H1 (cell line): ENCODE measurements around the gene TLR9. TPM values are rescaled to one million over a fixed set of nuclear protein-coding genes. Genes with fewer than 3 reads are reported as not detected.

Source experiments
- CTCF ChIA-PET: fragments of 300-600 bp; sonication (Branson Sonifier 250); formaldehyde crosslinking; loops from one replicate; lab custom pipeline; 2021; ENCODE audit not compliant: partially characterized antibody; lab: Charles Lee
- POLR2A ChIA-PET: fragments of 300-600 bp; sonication (Branson Sonifier 250); formaldehyde crosslinking; loops from one replicate; lab custom pipeline; 2021; ENCODE audit warnings: inconsistent platforms; ENCODE audit not compliant: partially characterized antibody; lab: Charles Lee
- DNase-seq, 2 experiments: peaks; one replicate each; pipeline versions ENCODE4 v3.0.0 to v3.0.0-alpha.2; 2010 to 2022; ENCODE audit warnings: low spot score in 2 of 2, low read depth in 1 of 2, mixed read lengths in 1 of 2
- FAIRE-seq: peaks from 2 replicates; lab custom pipeline; 2011; peaks lifted over from hg19 to GRCh38; lab: Jason Lieb, UNC
- H2AFZ ChIP-seq: 2 replicates; pipeline ENCODE4 v1.8.1; 2012; ENCODE audit warnings: low read length, inconsistent platforms
- H2AK5ac ChIP-seq: 2 replicates; pipeline ENCODE4 v1.6.1; 2013; ENCODE audit warnings: low read depth, low read length
- H2BK120ac ChIP-seq: replicated peaks from 2 replicates; pipeline ENCODE3; 2013; ENCODE audit warnings: low read depth, low read length, inconsistent platforms
- H2BK12ac ChIP-seq: 2 replicates; pipeline ENCODE4 v1.6.1; 2013; ENCODE audit warnings: low read depth, low read length
- H2BK15ac ChIP-seq: 2 replicates; pipeline ENCODE4 v1.6.1; 2013; ENCODE audit warnings: low read length
- H2BK20ac ChIP-seq: 2 replicates; pipeline ENCODE4 v1.6.1; 2013; ENCODE audit warnings: low read length
- H2BK5ac ChIP-seq: 2 replicates; pipeline ENCODE4 v1.6.1; 2013; ENCODE audit warnings: low read depth, low read length
- H3K14ac ChIP-seq: 2 replicates; pipeline ENCODE4 v1.6.1; 2013; ENCODE audit warnings: inconsistent platforms; ENCODE audit not compliant: insufficient read length
- H3K18ac ChIP-seq: 2 replicates; pipeline ENCODE4 v1.6.1; 2013; ENCODE audit warnings: low read length; ENCODE audit errors: extremely low read depth
- H3K23ac ChIP-seq: 2 replicates; pipeline ENCODE4 v1.6.1; 2013; ENCODE audit warnings: inconsistent platforms; ENCODE audit not compliant: insufficient read length
- H3K23me2 ChIP-seq: 2 replicates; pipeline ENCODE4 v1.6.1; 2013; ENCODE audit warnings: low read depth, low read length
- H3K27ac ChIP-seq: 2 replicates; pipeline ENCODE4 v1.6.1; 2011; ENCODE audit warnings: low read depth, low read length, inconsistent platforms
- H3K27me3 ChIP-seq, 4 experiments: replicated peaks in 1 of 4; 1 replicate in 1 of 4; 2 replicates in 3 of 4; pipeline versions ENCODE4 v1.6.1 to v1.8.1; 2011 to 2013; ENCODE audit warnings: low read length in 3 of 4, mild to moderate bottlenecking in 3 of 4, inconsistent platforms in 2 of 4, mixed read lengths in 2 of 4, moderate library complexity in 1 of 4; ENCODE audit not compliant: control insufficient read depth in 3 of 4, insufficient read depth in 3 of 4; ENCODE audit errors: extremely low read depth in 1 of 4
- H3K36me3 ChIP-seq, 4 experiments: 2 replicates each; pipeline versions ENCODE4 v1.6.1 to v1.8.1; 2011 to 2013; ENCODE audit warnings: mild to moderate bottlenecking in 4 of 4, low read length in 3 of 4, moderate library complexity in 2 of 4, control low read depth in 1 of 4, inconsistent platforms in 1 of 4; ENCODE audit not compliant: insufficient read depth in 4 of 4, control insufficient read depth in 2 of 4
- H3K4ac ChIP-seq: replicated peaks from 2 replicates; pipeline ENCODE3; 2013; ENCODE audit warnings: low read length, low read depth, mixed read lengths, inconsistent platforms; ENCODE audit not compliant: insufficient read length
- H3K4me1 ChIP-seq, 4 experiments: replicated peaks in 1 of 4; 1 replicate in 1 of 4; 2 replicates in 3 of 4; pipeline versions ENCODE4 v1.6.1 to v1.8.1; 2011 to 2013; ENCODE audit warnings: low read length in 3 of 4, inconsistent platforms in 2 of 4, mixed read lengths in 1 of 4; ENCODE audit not compliant: insufficient read depth in 4 of 4, control insufficient read depth in 3 of 4
- H3K4me2 ChIP-seq, 2 experiments: 2 replicates each; pipeline versions ENCODE4 v1.6.1 to v1.8.1; 2011 to 2013; ENCODE audit warnings: low read depth in 2 of 2, low read length in 2 of 2, control low read depth in 1 of 2, inconsistent platforms in 1 of 2, mild to moderate bottlenecking in 1 of 2; ENCODE audit not compliant: insufficient read depth in 1 of 2
- H3K4me3 ChIP-seq, 4 experiments: fragments of 200-600, 300-600 bp in 1 of 4; sonication (generic), shearing (Covaris generic), sonication (Bioruptor Twin) in 1 of 4; 2 replicates each; pipeline versions ENCODE4 v1.5.1 to v1.8.1; 2011 to 2016; ENCODE audit warnings: low read length in 4 of 4, low read depth in 3 of 4, control low read depth in 2 of 4, inconsistent platforms in 2 of 4, mild to moderate bottlenecking in 2 of 4, mixed read lengths in 1 of 4, moderate library complexity in 1 of 4; ENCODE audit not compliant: insufficient read depth in 2 of 4; ENCODE audit errors: extremely low read depth in 1 of 4
- H3K56ac ChIP-seq: replicated peaks from 2 replicates; pipeline ENCODE3; 2013; ENCODE audit warnings: low read depth, mild to moderate bottlenecking, mixed read lengths, low read length, inconsistent platforms; ENCODE audit not compliant: insufficient read length
- H3K79me1 ChIP-seq: 2 replicates; pipeline ENCODE4 v1.6.1; 2013; ENCODE audit warnings: low read depth, low read length, control low read depth
- H3K79me2 ChIP-seq, 2 experiments: 2 replicates each; pipeline versions ENCODE4 v1.6.1 to v1.8.1; 2012 to 2013; ENCODE audit warnings: low read length in 2 of 2, mild to moderate bottlenecking in 2 of 2, inconsistent platforms in 1 of 2; ENCODE audit not compliant: insufficient read depth in 2 of 2, control insufficient read depth in 1 of 2
- H3K9ac ChIP-seq, 4 experiments: replicated peaks in 1 of 4; 1 replicate in 1 of 4; 2 replicates in 3 of 4; pipeline versions ENCODE4 v1.6.1 to v1.8.1; 2011 to 2013; ENCODE audit warnings: low read depth in 3 of 4, low read length in 3 of 4, control low read depth in 2 of 4, mild to moderate bottlenecking in 2 of 4, moderate library complexity in 2 of 4, inconsistent platforms in 1 of 4; ENCODE audit errors: extremely low read depth in 1 of 4
- H3K9me3 ChIP-seq, 2 experiments: 2 replicates each; pipeline versions ENCODE4 v1.6.1 to v1.8.1; 2012 to 2013; ENCODE audit warnings: mild to moderate bottlenecking in 2 of 2, moderate library complexity in 2 of 2, control low read depth in 1 of 2, inconsistent platforms in 1 of 2, low read depth in 1 of 2, low read length in 1 of 2, mixed read lengths in 1 of 2; ENCODE audit not compliant: insufficient read depth in 2 of 2
- H4K20me1 ChIP-seq, 2 experiments: replicated peaks in 1 of 2; 2 replicates each; pipeline versions ENCODE3 to v1.8.1; 2011 to 2013; ENCODE audit warnings: inconsistent platforms in 2 of 2, low read length in 2 of 2, mild to moderate bottlenecking in 1 of 2; ENCODE audit not compliant: insufficient read depth in 2 of 2, control insufficient read depth in 1 of 2
- H4K5ac ChIP-seq: 2 replicates; pipeline ENCODE4 v1.6.1; 2013; ENCODE audit warnings: low read length, low read depth, mixed read lengths, inconsistent platforms; ENCODE audit not compliant: insufficient read length
- H4K8ac ChIP-seq: 2 replicates; pipeline ENCODE4 v1.8.0; 2013; ENCODE audit warnings: mild to moderate bottlenecking, moderate library complexity, low read length, inconsistent platforms; ENCODE audit not compliant: insufficient read depth; ENCODE audit errors: extremely low read depth
- H4K91ac ChIP-seq: replicated peaks from 2 replicates; pipeline ENCODE3; 2013; ENCODE audit warnings: low read length, mixed read lengths, inconsistent platforms; ENCODE audit not compliant: insufficient read length
- KDM5A ChIP-seq: fragments of 200-600 bp; IDR thresholded peaks from 2 replicates; pipeline ENCODE4 v1.7.1; 2012; ENCODE audit warnings: mild to moderate bottlenecking, low read length, inconsistent platforms, mixed read lengths
- SP1 ChIP-seq: IDR thresholded peaks from 2 replicates; pipeline ENCODE4 v1.6.1; 2011; ENCODE audit warnings: low read depth, low read length
- WGBS, 2 experiments: shearing (Covaris generic) in 1 of 2; methylation state at CpG; one replicate each; pipeline versions ENCODE4 v1.1.6 to v1.1.7; 2013 to 2015; ENCODE audit warnings: low lambda C conversion rate in 2 of 2, mixed read lengths in 2 of 2, inconsistent platforms in 1 of 2, low coverage in 1 of 2, missing lambda C conversion rate in 1 of 2; ENCODE audit not compliant: insufficient replicate concordance in 2 of 2, insufficient coverage in 1 of 2, insufficient read length in 1 of 2; ENCODE audit errors: extremely low coverage in 1 of 2, missing lambda C conversion rate in 1 of 2; 5-methylcytosine and 5-hydroxymethylcytosine counted together
- polyA plus RNA-seq, 7 experiments: library from polyadenylated mRNA; depleted of rRNA in 3 of 7; stranded (reverse) in 5 of 7; unstranded in 2 of 7; fragments of >200 nt in 5 of 7; fragments of 200-250 nt in 2 of 7; gene quantifications; 1 replicate in 5 of 7; 2 replicates in 1 of 7; 4 replicates in 1 of 7; pipeline versions ENCODE4 v1.2.1 to v1.2.3, GENCODE V29; 2011 to 2013; ENCODE audit warnings: missing spikeins in 2 of 7, mixed read lengths in 2 of 7
- total RNA-seq: library from RNA; stranded (reverse); fragmentation: NEBNext Ultra II Directional; extraction: Animal tissue kit (Norgen Biotek cat#: 25700); gene quantifications from 2 replicates; pipeline ENCODE4 v1.2.1, GENCODE V29; 2021

TLR9 gene
- total and polyA plus RNA-seq, 2 of the 8 experiments (the other 6 are each of a cell fraction or from before 2014, with no cell fraction given), result 0.05 TPM; not detected in 1

DNA sequence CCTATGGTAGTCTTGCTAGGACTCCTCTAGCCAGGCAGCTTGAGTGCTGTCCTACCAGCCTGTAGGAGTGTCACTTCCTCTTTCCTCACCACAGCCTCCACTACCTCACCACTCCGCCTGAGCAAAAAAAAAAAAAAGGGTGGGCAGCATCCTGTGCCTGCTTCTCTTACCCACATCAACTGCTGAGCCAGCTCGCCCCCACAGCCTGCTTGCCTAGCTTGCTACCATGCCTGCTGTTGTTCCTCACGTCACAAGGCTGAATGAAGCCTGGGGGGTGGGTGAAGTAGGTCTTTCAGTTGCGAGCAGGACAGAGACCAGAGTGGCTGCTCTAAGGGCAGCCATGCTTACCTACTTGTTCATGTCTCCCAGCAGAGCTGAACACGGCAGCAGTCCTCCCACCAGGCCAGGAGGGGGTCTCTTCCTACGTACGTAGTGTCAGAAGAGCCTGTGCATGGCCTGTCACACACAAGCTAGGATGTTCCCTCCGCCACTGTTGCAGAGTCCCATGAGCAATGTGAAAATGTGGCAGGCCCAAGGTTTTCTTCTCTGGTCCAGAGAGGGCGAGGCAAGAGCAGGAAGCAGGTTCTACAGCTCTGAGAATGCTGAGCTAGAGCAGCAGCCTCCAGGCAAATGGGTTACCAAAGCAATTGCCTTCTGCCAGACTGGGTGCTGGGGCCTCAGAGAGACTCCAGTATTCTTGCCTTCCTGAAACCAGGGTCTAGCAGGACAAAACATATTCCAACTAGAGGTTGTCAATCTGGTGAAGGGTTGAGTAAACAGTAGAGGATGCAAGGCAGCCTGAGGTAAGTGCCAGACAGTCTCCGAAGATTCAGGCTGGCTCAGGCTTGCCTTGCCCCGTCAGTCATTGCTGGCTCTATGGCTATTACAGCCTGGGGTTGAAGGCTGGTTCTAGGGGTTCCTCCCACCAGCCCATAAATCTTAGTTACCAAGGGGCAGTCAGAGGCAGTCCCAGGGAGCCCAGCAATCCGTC lies 28.2 kb upstream of the TLR9 start:
- Histone ChIP-seq H3K4me2 (no peak overlapping the region), H2AFZ (no peak overlapping the region), H3K9ac (no peak overlapping the region), H3K56ac (no peak overlapping the region), H3K36me3 (peaks cover 22 to 74% (median 42%) of the 10 kb centered on the region in 4 experiments), H3K23ac (no peak overlapping the region), H2BK5ac (no peak overlapping the region), H4K91ac (no peak overlapping the region), H3K4me3 (no peak overlapping the region), H2BK15ac (no peak overlapping the region), H4K20me1 (peaks cover 9 to 20% of the 10 kb centered on the region in 2 experiments), H4K5ac (no peak overlapping the region), H3K23me2 (no peaks in the 10 kb centered on the region), H3K18ac (no peak overlapping the region), H3K4ac (no peak overlapping the region), H3K79me2 (no peaks in the 10 kb centered on the region; a peak in 1 of 4 replicates), H3K9me3 (no peaks in the 10 kb centered on the region), H3K4me1 (no peaks in the 10 kb centered on the region), H3K14ac (no peak overlapping the region), H2AK5ac (no peak overlapping the region), H2BK20ac (no peak overlapping the region), H3K27ac (no peak overlapping the region), H3K27me3 (no peaks in the 10 kb centered on the region), H2BK12ac (no peak overlapping the region), H4K8ac (no peak overlapping the region), H3K79me1 (no peaks in the 10 kb centered on the region), H2BK120ac (no peak overlapping the region)
- 88% methylated on average over 12 of the region's 12 CpGs; no CpG with 5 or more reads in 1 of the 2 experiments for WGBS, 2 experiments
- TF ChIP-seq KDM5A (no peak), SP1 (no peak)
- POLR2A ChIA-PET, result interaction anchor here (1.5 to 3.0 kb wide), 3 partner anchors 10 to 25 kb away, joined by 4 to 15 read pairs (median 9); partner anchors contain the start of gene WDR82
- CTCF ChIA-PET, result interaction anchor here (1.1 to 17.7 kb wide), 4 partner anchors 11 to 23 kb away, joined by 3 to 126 read pairs (median 10); no protein-coding TSS in a partner anchor
- DNase-seq, result no peak
- no peak for FAIRE-seq
